A673 (cell line): ENCODE data around the gene CR1. TPM values are rescaled to one million over a fixed set of nuclear protein-coding genes. Genes with fewer than 3 reads are reported as not detected.
"Not testable (repeated sequence)": the region's sequence is repeated elsewhere in the genome, so short reads cannot be mapped to it uniquely, and the experiment has no call there.

Source experiments
- BruUV-seq: library from RNA; stranded (reverse); fragments of 400-500 nt; replicated peaks from 2 replicates; lab custom pipeline; 2021; lab: Mats Ljungman, UMichigan
- CTCF ChIA-PET: fragments of 300-600 bp; sonication (Branson Sonifier 250); formaldehyde crosslinking; loops from one replicate; lab custom pipeline; 2022; ENCODE audit warnings: antibody characterized with exemption; lab: Charles Lee
- POLR2A ChIA-PET: fragments of 300-600 bp; sonication (Branson Sonifier 250); formaldehyde crosslinking; loops from one replicate; lab custom pipeline; 2022; ENCODE audit warnings: antibody characterized with exemption; ENCODE audit not compliant: low non-redundant PET; lab: Charles Lee
- DNase-seq: peaks from one replicate; pipeline ENCODE4 v3.0.0-alpha.2; 2015; ENCODE audit warnings: low spot score
- H3K27ac ChIP-seq: fragments of 200-600 bp; sonication (generic); 2 replicates; pipeline ENCODE4 v1.5.1; 2016; ENCODE audit warnings: mixed run types, low read depth, mild to moderate bottlenecking, mixed read lengths, antibody characterized with exemption, low read length; ENCODE audit not compliant: poor library complexity, severe bottlenecking
- H3K27me3 ChIP-seq: fragments of 200-600 bp; sonication (generic); replicated peaks from 2 replicates; pipeline ENCODE4 v1.6.1; 2017; ENCODE audit warnings: mixed run types, low read depth, mild to moderate bottlenecking, mixed read lengths, antibody characterized with exemption, low read length; ENCODE audit not compliant: insufficient read depth, poor library complexity
- H3K36me3 ChIP-seq: fragments of 200-600 bp; sonication (generic); 2 replicates; pipeline ENCODE4 v1.6.1; 2016; ENCODE audit warnings: mixed run types, mild to moderate bottlenecking, mixed read lengths, antibody characterized with exemption, low read length; ENCODE audit not compliant: insufficient read depth, poor library complexity, severe bottlenecking
- H3K4me1 ChIP-seq: fragments of 200-600 bp; sonication (generic); 2 replicates; pipeline ENCODE4 v1.6.1; 2017; ENCODE audit warnings: mixed run types, mild to moderate bottlenecking, mixed read lengths, antibody characterized with exemption, low read length; ENCODE audit not compliant: insufficient read depth, poor library complexity, severe bottlenecking
- H3K4me3 ChIP-seq: fragments of 200-600 bp; sonication (generic); 2 replicates; pipeline ENCODE4 v1.5.1; 2016; ENCODE audit warnings: low read depth, mixed run types, mild to moderate bottlenecking, mixed read lengths, low read length; ENCODE audit not compliant: poor library complexity, severe bottlenecking
- H3K9me3 ChIP-seq: fragments of 200-600 bp; sonication (generic); 2 replicates; pipeline ENCODE4 v1.6.1; 2016; ENCODE audit warnings: mixed run types, low read depth, mild to moderate bottlenecking, mixed read lengths, antibody characterized with exemption, low read length; ENCODE audit not compliant: poor library complexity, severe bottlenecking
- EZH2 ChIP-seq: fragments of 200-600 bp; sonication (generic); IDR thresholded peaks from 2 replicates; pipeline ENCODE4 v1.6.1; 2017; ENCODE audit warnings: borderline replicate concordance, low read depth, mild to moderate bottlenecking, mixed read lengths, antibody characterized with exemption, low read length; ENCODE audit not compliant: poor library complexity, severe bottlenecking
- intact Hi-C: fragments of 100-400 bp; cut with micrococcal nuclease; formaldehyde crosslinking; loops from one replicate; pipeline ENCODE4 v1.10.0; 2022; ENCODE audit not compliant: unreplicated experiment
- total RNA-seq: library from RNA; stranded (reverse); gene quantifications from 2 replicates; pipeline ENCODE4 v1.2.3, GENCODE V29; 2021
- TF ChIP-seq, protein P1 (sequence below): fragments of 300-800, 200-600 bp; sonication (generic); conservative IDR thresholded peaks from 2 replicates; pipeline ENCODE4 v1.5.1; 2017; ENCODE audit warnings: low read depth, mild to moderate bottlenecking, antibody characterized with exemption, low read length, moderate library complexity, mixed read lengths

CR1 gene
- total RNA-seq, 1 experiment from 2014 or later: not detected

DNA sequence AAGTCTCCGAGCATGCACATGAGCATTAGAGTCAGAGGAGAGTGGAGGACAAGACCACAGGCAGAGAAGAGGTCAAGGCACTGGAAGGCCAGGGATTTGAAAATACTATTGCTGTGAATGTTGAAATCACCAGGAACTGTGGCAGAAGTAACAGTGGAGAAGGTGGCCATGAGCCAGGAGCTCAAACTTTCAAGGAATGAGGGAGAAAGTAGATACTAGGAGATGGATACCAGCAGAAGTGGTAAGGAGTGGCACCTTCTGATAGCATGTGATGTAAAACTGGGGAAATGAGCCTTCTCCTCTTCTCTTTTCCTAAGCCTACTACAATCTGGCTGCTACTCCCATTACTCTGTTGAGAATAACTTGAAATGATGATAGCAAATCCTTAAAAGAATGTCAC, 1.8 kb upstream of the CR1 start:
- POLR2A ChIA-PET: no interaction called here
- DNase-seq: no peak
- no peak overlapping the region for H3K4me3 ChIP-seq
- no TSS peak for BruUV-seq
- no peak overlapping the region for H3K27ac ChIP-seq
- no peaks in the 10 kb centered on the region for H3K9me3 ChIP-seq
- CTCF ChIA-PET: no interaction called here
- peaks cover 76% of the 10 kb centered on the region for H3K27me3 ChIP-seq
- no peaks in the 10 kb centered on the region for H3K36me3 ChIP-seq
- intact Hi-C loops: no loop called here
- H3K4me1 ChIP-seq: no peaks in the 10 kb centered on the region
- TF ChIP-seq EZH2: no peak
- TF ChIP-seq, protein P1, sequence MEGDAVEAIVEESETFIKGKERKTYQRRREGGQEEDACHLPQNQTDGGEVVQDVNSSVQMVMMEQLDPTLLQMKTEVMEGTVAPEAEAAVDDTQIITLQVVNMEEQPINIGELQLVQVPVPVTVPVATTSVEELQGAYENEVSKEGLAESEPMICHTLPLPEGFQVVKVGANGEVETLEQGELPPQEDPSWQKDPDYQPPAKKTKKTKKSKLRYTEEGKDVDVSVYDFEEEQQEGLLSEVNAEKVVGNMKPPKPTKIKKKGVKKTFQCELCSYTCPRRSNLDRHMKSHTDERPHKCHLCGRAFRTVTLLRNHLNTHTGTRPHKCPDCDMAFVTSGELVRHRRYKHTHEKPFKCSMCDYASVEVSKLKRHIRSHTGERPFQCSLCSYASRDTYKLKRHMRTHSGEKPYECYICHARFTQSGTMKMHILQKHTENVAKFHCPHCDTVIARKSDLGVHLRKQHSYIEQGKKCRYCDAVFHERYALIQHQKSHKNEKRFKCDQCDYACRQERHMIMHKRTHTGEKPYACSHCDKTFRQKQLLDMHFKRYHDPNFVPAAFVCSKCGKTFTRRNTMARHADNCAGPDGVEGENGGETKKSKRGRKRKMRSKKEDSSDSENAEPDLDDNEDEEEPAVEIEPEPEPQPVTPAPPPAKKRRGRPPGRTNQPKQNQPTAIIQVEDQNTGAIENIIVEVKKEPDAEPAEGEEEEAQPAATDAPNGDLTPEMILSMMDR: no peak

DNA sequence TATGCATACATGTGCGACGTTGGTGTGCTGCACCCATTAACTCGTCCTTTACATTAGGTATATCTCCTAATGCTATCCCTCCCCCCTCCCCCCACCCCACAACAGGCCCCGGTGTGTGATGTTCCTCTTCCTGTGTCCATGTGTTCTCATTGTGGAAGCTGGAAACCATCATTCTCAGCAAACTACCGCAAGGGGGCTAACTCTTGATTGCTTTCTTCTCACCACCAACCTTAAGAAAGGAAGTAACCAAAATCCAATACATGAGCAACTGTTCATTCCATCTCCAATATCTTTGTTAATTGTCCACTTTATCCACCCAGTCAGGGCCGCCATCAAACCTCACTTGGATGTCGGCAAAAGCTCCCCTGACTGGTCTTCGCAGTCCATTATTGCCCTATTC, 676 bp upstream of the CR1 start:
- POLR2A ChIA-PET, H3K27ac ChIP-seq, H3K36me3 ChIP-seq, BruUV-seq, H3K9me3 ChIP-seq, H3K4me3 ChIP-seq, CTCF ChIA-PET, DNase-seq, H3K4me1 ChIP-seq: not testable (repeated sequence)
- intact Hi-C loops: loop anchor here (5.0 kb wide), 1 partner anchor 88 kb away; no protein-coding TSS in a partner anchor
- peaks cover 78% of the 10 kb centered on the region for H3K27me3 ChIP-seq

DNA sequence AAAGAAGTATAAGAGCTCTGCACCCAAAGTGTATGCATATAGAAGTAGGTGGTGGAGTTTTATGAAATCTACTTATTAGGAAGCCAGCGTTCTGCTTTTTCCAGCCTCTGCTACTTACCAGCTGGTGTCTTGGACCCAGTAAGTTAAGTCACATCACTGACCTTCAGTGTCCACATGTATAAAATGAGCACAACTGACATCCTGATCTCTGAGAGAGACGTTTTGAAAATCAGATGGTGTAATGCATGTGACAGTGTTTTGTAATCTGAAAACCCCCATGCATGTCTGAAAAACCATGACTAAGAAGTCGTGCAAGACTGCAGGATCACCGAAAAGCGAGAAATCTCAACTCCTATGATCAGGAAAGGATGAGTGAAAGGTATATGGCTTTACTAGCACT, 2.0 kb downstream of the CR1 start:
- TF ChIP-seq EZH2: no peak
- TF ChIP-seq, protein P1: no peak
- intact Hi-C loops: loop anchor here (2.0 to 5.0 kb wide), 2 partner anchors 91 to 585 kb away; no protein-coding TSS in a partner anchor
- H3K27me3 ChIP-seq: peaks cover 89% of the 10 kb centered on the region
- H3K27ac ChIP-seq: no peak overlapping the region
- H3K4me3 ChIP-seq: no peak overlapping the region
- no peaks in the 10 kb centered on the region for H3K9me3 ChIP-seq
- no TSS peak for BruUV-seq
- H3K4me1 ChIP-seq: no peaks in the 10 kb centered on the region
- POLR2A ChIA-PET: no interaction called here
- no peaks in the 10 kb centered on the region for H3K36me3 ChIP-seq
- no peak for DNase-seq
- CTCF ChIA-PET: no interaction called here

DNA sequence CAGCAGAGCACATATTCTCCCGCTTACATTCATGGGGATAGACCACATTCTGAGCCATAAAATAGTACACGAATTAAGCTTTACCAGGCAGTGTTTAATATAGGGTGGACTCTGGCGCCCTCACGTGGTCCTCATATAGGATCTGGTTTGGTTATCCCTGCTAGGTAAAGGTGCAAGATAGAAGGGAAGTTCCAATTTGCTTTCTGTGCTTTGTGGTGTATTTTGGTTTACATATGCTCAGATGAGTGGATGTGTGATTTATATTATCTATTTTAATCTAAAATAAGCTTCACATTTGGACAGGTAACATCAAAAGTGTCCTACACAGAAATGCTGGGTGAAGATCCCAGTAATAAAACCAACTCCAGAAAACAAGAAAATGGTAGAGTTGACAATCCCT, 3.6 kb downstream of the CR1 start:
- TF ChIP-seq, protein P1: peak; percentile 87
- no peak for TF ChIP-seq EZH2
- ChIA-PET POLR2A (no interaction called here), CTCF (interaction anchor here (0.6 to 1.2 kb wide), 2 partner anchors 28 to 415 kb away, joined by 3 to 4 read pairs; no protein-coding TSS in a partner anchor)
- Histone ChIP-seq H3K27me3 (peaks cover 93% of the 10 kb centered on the region), H3K36me3 (no peaks in the 10 kb centered on the region), H3K4me3 (no peak overlapping the region), H3K4me1 (no peaks in the 10 kb centered on the region), H3K27ac (no peak overlapping the region), H3K9me3 (no peaks in the 10 kb centered on the region)
- intact Hi-C loops: loop anchor here (1.0 to 5.0 kb wide), 3 partner anchors 92 to 587 kb away; no protein-coding TSS in a partner anchor
- DNase-seq: peak; percentile 78
- no TSS peak for BruUV-seq
